Measurements from ENCODE around the gene CADM1. TPM values are rescaled to one million over a fixed set of nuclear protein-coding genes. Genes with fewer than 3 reads are reported as not detected.
A peak's percentile ranks its signal among the peaks of the same experiment; 100 is the strongest.

Gene CADM1
- total and polyA plus RNA-seq, 9 of the 15 experiments (the other 6 are each of a cell fraction or from before 2014, with no cell fraction given) = 0.42 TPM; not detected in 8

GRCh38 chr11:115153731-115154354 lies 350.4 kb downstream of the CADM1 start:
- H3K79me2 ChIP-seq (ENCODE audit: control insufficient read depth, insufficient read depth, low read length) = no peaks in the 10 kb centered on the region
- no peaks in the 10 kb centered on the region for H3K36me3 ChIP-seq (ENCODE audit: control insufficient read depth, insufficient read depth, low read length)
- no peak overlapping the region for H3K27ac ChIP-seq (ENCODE audit: extremely low read depth, low read depth, low read length)
- ATAC-seq (no peak), FAIRE-seq (no peak), DNase-seq (ENCODE audit: extremely low read depth in 1 of 4, low spot score in 3 of 4) (no peak)
- no peak overlapping the region for H3K4me3 ChIP-seq
- H3K9ac ChIP-seq (ENCODE audit: insufficient read depth in 1 of 2, low read depth in 2 of 2, low read length in 2 of 2) = no peak overlapping the region
- intact Hi-C loops (cut with micrococcal nuclease) (no loop called here), in situ Hi-C loops (cut with MboI) (no loop called here)
- 24% methylated on average over 37 of the region's 39 CpGs for WGBS (ENCODE audit: insufficient coverage, low coverage, missing lambda C conversion rate)
- CTCF ChIA-PET (ENCODE audit: low intra/inter-chr PET ratio) = no interaction called here
- POLR2A ChIA-PET = no interaction called here
- BruUV-seq (replicated peaks) = no TSS peak
- 0 out of 5 replicates have a peak, but pooled peaks cover 0 to 3% of the 10 kb centered on the region in 2 experiments for H3K27me3 ChIP-seq (ENCODE audit: control insufficient read depth in 2 of 2, insufficient read depth in 2 of 2, low read length in 2 of 2)
- peaks cover 1% of the 10 kb centered on the region for H3K9me1 ChIP-seq (ENCODE audit: control insufficient read depth, insufficient read depth, low read length)
- TF ChIP-seq BRCA1 (IDR thresholded peaks at IDR 0.05) (no peak), BRCA1 (CRISPR knock-in tag; IDR thresholded peaks at IDR 0.05) (no peak), MCM7 (IDR thresholded peaks at IDR 0.05) (no peak), TAF7 (tag; IDR thresholded peaks at IDR 0.05) (no peak), ZNF253 (CRISPR knock-in tag; conservative IDR thresholded peaks at IDR 0.05) (no peak), LARP7 (IDR thresholded peaks at IDR 0.05) (no peak), L3MBTL2 (IDR thresholded peaks at IDR 0.05) (peak; percentile 57; the same call in 1 of the 2 replicates), PCBP1 (IDR thresholded peaks at IDR 0.05; ENCODE audit: low read depth, low read length, poor library complexity, severe bottlenecking) (no peak), RHOXF2B (CRISPR knock-in tag; conservative IDR thresholded peaks at IDR 0.05) (no peak), ZNF589 (CRISPR knock-in tag; IDR thresholded peaks at IDR 0.05; ENCODE audit: low read depth) (0 out of 2 replicates have a peak, but pooled peaks have one; percentile 48)
- TF ChIP-seq, protein P1, sequence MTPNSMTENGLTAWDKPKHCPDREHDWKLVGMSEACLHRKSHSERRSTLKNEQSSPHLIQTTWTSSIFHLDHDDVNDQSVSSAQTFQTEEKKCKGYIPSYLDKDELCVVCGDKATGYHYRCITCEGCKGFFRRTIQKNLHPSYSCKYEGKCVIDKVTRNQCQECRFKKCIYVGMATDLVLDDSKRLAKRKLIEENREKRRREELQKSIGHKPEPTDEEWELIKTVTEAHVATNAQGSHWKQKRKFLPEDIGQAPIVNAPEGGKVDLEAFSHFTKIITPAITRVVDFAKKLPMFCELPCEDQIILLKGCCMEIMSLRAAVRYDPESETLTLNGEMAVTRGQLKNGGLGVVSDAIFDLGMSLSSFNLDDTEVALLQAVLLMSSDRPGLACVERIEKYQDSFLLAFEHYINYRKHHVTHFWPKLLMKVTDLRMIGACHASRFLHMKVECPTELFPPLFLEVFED (CRISPR knock-in tag; conservative IDR thresholded peaks at IDR 0.05) = no peak
- TF ChIP-seq, protein P2, sequence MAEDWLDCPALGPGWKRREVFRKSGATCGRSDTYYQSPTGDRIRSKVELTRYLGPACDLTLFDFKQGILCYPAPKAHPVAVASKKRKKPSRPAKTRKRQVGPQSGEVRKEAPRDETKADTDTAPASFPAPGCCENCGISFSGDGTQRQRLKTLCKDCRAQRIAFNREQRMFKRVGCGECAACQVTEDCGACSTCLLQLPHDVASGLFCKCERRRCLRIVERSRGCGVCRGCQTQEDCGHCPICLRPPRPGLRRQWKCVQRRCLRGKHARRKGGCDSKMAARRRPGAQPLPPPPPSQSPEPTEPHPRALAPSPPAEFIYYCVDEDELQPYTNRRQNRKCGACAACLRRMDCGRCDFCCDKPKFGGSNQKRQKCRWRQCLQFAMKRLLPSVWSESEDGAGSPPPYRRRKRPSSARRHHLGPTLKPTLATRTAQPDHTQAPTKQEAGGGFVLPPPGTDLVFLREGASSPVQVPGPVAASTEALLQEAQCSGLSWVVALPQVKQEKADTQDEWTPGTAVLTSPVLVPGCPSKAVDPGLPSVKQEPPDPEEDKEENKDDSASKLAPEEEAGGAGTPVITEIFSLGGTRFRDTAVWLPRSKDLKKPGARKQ (CRISPR knock-in tag; IDR thresholded peaks at IDR 0.05) = peak; percentile 63; the same call in 1 of the 2 replicates
- H4K20me1 ChIP-seq (replicated peaks; ENCODE audit: control insufficient read depth, insufficient read depth, low read length) = no peaks in the 10 kb centered on the region
- no peaks in the 10 kb centered on the region for H3K4me1 ChIP-seq (replicated peaks in 1 of 2; ENCODE audit: control insufficient read depth in 2 of 2, insufficient read depth in 2 of 2, low read length in 2 of 2)
- H3K4me2 ChIP-seq (ENCODE audit: insufficient read depth, low read length) = no peak overlapping the region
- no peak overlapping the region for H2AFZ ChIP-seq (ENCODE audit: low read depth, low read length)
- H3K9me3 ChIP-seq (replicated peaks; ENCODE audit: control insufficient read depth, insufficient read depth, low read depth, low read length) = no peaks in the 10 kb centered on the region

Measured in K562 (cell line).